ENCODE data around the gene NUP93. TPM values are rescaled to one million over a fixed set of nuclear protein-coding genes. Genes with fewer than 3 reads are reported as not detected.
"Not testable (repeated sequence)": the region's sequence is repeated elsewhere in the genome, so short reads cannot be mapped to it uniquely, and the experiment has no call there.

NUP93 gene
- total RNA-seq, 1 experiment from 2014 or later: 165 TPM

GRCh38 chr16:56810954-56811353 lies 81.0 kb downstream of the NUP93 start:
- Histone ChIP-seq H2BK120ac (ENCODE audit: low read depth, low read length, poor library complexity, severe bottlenecking) (no peak overlapping the region), H2AFZ (ENCODE audit: low read length) (no peak overlapping the region), H4K8ac (replicated peaks; ENCODE audit: insufficient read length, low read depth, low read length) (no peak overlapping the region), H2BK15ac (ENCODE audit: low read depth, low read length) (no peak overlapping the region), H2BK20ac (ENCODE audit: low read depth, low read length, poor library complexity, severe bottlenecking) (no peak overlapping the region), H4K91ac (ENCODE audit: insufficient read length, low read depth, low read length) (no peak overlapping the region), H4K5ac (ENCODE audit: insufficient read length, low read depth, low read length) (no peak overlapping the region), H2BK12ac (ENCODE audit: insufficient read length, low read depth, low read length) (no peak overlapping the region), H2AK5ac (ENCODE audit: insufficient read length, low read length) (no peak overlapping the region), H3K18ac (ENCODE audit: insufficient read length, low read depth, low read length) (no peak overlapping the region), H3K27me3 (ENCODE audit: insufficient read depth, low read length) (no peaks in the 10 kb centered on the region), H2BK5ac (ENCODE audit: insufficient read length, low read length) (no peak overlapping the region), H3K79me1 (ENCODE audit: insufficient read depth, low read depth, low read length, poor library complexity, severe bottlenecking) (no peaks in the 10 kb centered on the region), H3K4me1 (ENCODE audit: insufficient read depth, low read length) (no peaks in the 10 kb centered on the region), H3K14ac (ENCODE audit: insufficient read depth, low read length) (no peak overlapping the region), H3T11ph (ENCODE audit: low read length) (no peak overlapping the region), H4K20me1 (ENCODE audit: control insufficient read depth, insufficient read depth, insufficient read length) (no peaks in the 10 kb centered on the region), H3K23ac (ENCODE audit: insufficient read length, low read depth, low read length) (no peak overlapping the region), H3K4me2 (ENCODE audit: insufficient read depth, insufficient read length, low read length) (no peak overlapping the region), H3K23me2 (ENCODE audit: insufficient read length, low read depth, low read length, poor library complexity, severe bottlenecking) (no peaks in the 10 kb centered on the region), H3K56ac (ENCODE audit: insufficient read length, low read depth, low read length) (no peak overlapping the region), H3K9ac (ENCODE audit: extremely low read depth, insufficient read length, low read length) (no peak overlapping the region), H3K27ac (ENCODE audit: insufficient read length, low read depth, low read length) (no peak overlapping the region), H3K9me3 (ENCODE audit: control insufficient read depth, low read depth, low read length) (no peaks in the 10 kb centered on the region), H3K4ac (ENCODE audit: low read depth, low read length) (no peak overlapping the region), H3K79me2 (ENCODE audit: insufficient read depth, low read length) (no peaks in the 10 kb centered on the region)
- Mint-ChIP-seq H3K36me3 (ENCODE audit: insufficient read depth in 1 of 3, low read depth in 3 of 3) (peaks cover 7 to 17% (median 16%) of the 10 kb centered on the region in 3 experiments), H3K9me3 (no peaks in the 10 kb centered on the region), H3K27me3 (ENCODE audit: low read depth) (no peaks in the 10 kb centered on the region), H3K4me1 (0 out of 4 replicates have a peak, but pooled peaks cover 0 to 2% of the 10 kb centered on the region in 2 experiments), H3K27ac (no peak overlapping the region), H3K4me3 (no peak overlapping the region)
- TF ChIP-seq CTCF (conservative IDR thresholded peaks at IDR 0.05): no peak
- no peak for DNase-seq

- H2AK5ac ChIP-seq (ENCODE audit: insufficient read length, low read length); H2BK5ac ChIP-seq (ENCODE audit: insufficient read length, low read length); H3K27ac ChIP-seq (ENCODE audit: insufficient read length, low read depth, low read length); H3K4ac ChIP-seq (ENCODE audit: low read depth, low read length); H3K4me3 Mint-ChIP-seq; H3K4me1 Mint-ChIP-seq; H2BK20ac ChIP-seq (ENCODE audit: low read depth, low read length, poor library complexity, severe bottlenecking); H2AFZ ChIP-seq (ENCODE audit: low read length); H3K27ac Mint-ChIP-seq; H3K27me3 Mint-ChIP-seq (ENCODE audit: low read depth); H4K20me1 ChIP-seq (ENCODE audit: control insufficient read depth, insufficient read depth, insufficient read length); H2BK15ac ChIP-seq (ENCODE audit: low read depth, low read length); H3K79me1 ChIP-seq (ENCODE audit: insufficient read depth, low read depth, low read length, poor library complexity, severe bottlenecking); H3K4me1 ChIP-seq (ENCODE audit: insufficient read depth, low read length); H3K23ac ChIP-seq (ENCODE audit: insufficient read length, low read depth, low read length); H3K23me2 ChIP-seq (ENCODE audit: insufficient read length, low read depth, low read length, poor library complexity, severe bottlenecking); H4K8ac ChIP-seq (replicated peaks; ENCODE audit: insufficient read length, low read depth, low read length); H3K79me2 ChIP-seq (ENCODE audit: insufficient read depth, low read length); H2BK120ac ChIP-seq (ENCODE audit: low read depth, low read length, poor library complexity, severe bottlenecking); H4K91ac ChIP-seq (ENCODE audit: insufficient read length, low read depth, low read length); H3K27me3 ChIP-seq (ENCODE audit: insufficient read depth, low read length); H3K9me3 ChIP-seq (ENCODE audit: control insufficient read depth, low read depth, low read length); H3K56ac ChIP-seq (ENCODE audit: insufficient read length, low read depth, low read length); H2BK12ac ChIP-seq (ENCODE audit: insufficient read length, low read depth, low read length); H3K14ac ChIP-seq (ENCODE audit: insufficient read depth, low read length); DNase-seq; H3T11ph ChIP-seq (ENCODE audit: low read length); H3K18ac ChIP-seq (ENCODE audit: insufficient read length, low read depth, low read length); H3K9ac ChIP-seq (ENCODE audit: extremely low read depth, insufficient read length, low read length); H3K4me2 ChIP-seq (ENCODE audit: insufficient read depth, insufficient read length, low read length); H4K5ac ChIP-seq (ENCODE audit: insufficient read length, low read depth, low read length); H3K9me3 Mint-ChIP-seq: not testable (repeated sequence)
- no CpG with 5 or more reads among the region's 5 CpGs for WGBS (ENCODE audit: extremely low coverage, insufficient read length, low lambda C conversion rate)
- H3K36me3 Mint-ChIP-seq (ENCODE audit: insufficient read depth in 1 of 3, low read depth in 3 of 3): peaks cover 3 to 12% (median 10%) of the 10 kb centered on the region in 3 experiments; a peak in 5 of 7 replicates
These were observed 81.7 kb downstream of the NUP93 start for GRCh38 chr16:56811602-56812001.

Data from H9 (cell line).